ENCODE measurements around the gene ZC3H15.
"Not testable (repeated sequence)": the region's sequence is repeated elsewhere in the genome, so short reads cannot be mapped to it uniquely, and the experiment has no call there.

Gene ZC3H15

DNA sequence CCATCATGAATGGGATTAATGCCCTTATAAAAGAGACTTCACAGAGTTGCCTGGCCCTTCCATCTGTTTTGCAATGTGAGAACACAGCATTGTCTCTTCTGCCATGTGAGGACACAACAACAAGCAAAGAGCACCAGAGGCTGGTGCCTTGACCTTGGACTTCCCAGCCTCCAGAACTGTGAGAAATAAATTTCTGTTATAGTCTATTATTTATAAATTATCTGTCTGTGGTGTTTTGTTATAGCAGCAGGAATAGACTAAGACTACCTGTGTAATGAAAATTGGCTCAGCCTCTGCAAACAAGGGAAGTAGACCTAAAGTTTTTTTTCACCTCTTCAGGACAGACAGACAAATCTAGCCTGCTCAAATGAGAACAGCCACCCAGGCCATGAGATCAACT lies 19.3 kb upstream of the ZC3H15 start:
- no peak overlapping the region for H3K4me3 ChIP-seq (ENCODE audit: low read depth, low read length)
- H3K27me3 ChIP-seq (replicated peaks): no peaks in the 10 kb centered on the region
- in situ Hi-C loops (cut with HindIII; ENCODE audit: low pct_ligation_motif_present, low sequenced_read_pairs): no loop called here
- no peak overlapping the region for H3K27ac ChIP-seq
- H3K36me3 ChIP-seq (replicated peaks): no peaks in the 10 kb centered on the region
- TF ChIP-seq, protein P1, sequence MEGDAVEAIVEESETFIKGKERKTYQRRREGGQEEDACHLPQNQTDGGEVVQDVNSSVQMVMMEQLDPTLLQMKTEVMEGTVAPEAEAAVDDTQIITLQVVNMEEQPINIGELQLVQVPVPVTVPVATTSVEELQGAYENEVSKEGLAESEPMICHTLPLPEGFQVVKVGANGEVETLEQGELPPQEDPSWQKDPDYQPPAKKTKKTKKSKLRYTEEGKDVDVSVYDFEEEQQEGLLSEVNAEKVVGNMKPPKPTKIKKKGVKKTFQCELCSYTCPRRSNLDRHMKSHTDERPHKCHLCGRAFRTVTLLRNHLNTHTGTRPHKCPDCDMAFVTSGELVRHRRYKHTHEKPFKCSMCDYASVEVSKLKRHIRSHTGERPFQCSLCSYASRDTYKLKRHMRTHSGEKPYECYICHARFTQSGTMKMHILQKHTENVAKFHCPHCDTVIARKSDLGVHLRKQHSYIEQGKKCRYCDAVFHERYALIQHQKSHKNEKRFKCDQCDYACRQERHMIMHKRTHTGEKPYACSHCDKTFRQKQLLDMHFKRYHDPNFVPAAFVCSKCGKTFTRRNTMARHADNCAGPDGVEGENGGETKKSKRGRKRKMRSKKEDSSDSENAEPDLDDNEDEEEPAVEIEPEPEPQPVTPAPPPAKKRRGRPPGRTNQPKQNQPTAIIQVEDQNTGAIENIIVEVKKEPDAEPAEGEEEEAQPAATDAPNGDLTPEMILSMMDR (IDR thresholded peaks at IDR 0.05; ENCODE audit: low read depth, low read length, missing control alignments): no peak
- no peak for DNase-seq

DNA sequence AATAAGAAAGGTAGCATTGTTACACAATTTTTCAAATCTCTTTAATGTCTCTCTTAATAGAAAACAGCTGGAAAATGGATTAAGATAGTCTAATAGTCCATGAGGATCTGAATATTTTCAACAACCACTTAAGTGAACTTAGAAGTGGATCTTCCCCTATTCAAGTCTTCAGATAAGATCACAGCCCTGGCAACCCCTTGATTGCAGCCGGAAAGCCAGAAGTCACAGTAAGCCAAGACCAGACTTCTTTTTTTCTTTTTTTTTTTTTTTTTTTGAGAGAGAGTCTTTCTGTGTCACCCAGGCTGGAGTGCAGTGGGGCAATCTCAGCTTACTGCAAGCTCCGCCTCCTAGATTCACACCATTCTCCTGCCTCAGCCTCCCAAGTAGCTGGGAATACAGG lies 18.6 kb upstream of the ZC3H15 start:
- DNase-seq: no peak
- no peak overlapping the region for H3K27ac ChIP-seq
- H3K27me3 ChIP-seq (replicated peaks): no peaks in the 10 kb centered on the region
- no peak overlapping the region for H3K4me3 ChIP-seq (ENCODE audit: low read depth, low read length)
- in situ Hi-C loops (cut with HindIII; ENCODE audit: low pct_ligation_motif_present, low sequenced_read_pairs): no loop called here
- TF ChIP-seq, protein P1 (IDR thresholded peaks at IDR 0.05; ENCODE audit: low read depth, low read length, missing control alignments): no peak
- H3K36me3 ChIP-seq (replicated peaks): no peaks in the 10 kb centered on the region

DNA sequence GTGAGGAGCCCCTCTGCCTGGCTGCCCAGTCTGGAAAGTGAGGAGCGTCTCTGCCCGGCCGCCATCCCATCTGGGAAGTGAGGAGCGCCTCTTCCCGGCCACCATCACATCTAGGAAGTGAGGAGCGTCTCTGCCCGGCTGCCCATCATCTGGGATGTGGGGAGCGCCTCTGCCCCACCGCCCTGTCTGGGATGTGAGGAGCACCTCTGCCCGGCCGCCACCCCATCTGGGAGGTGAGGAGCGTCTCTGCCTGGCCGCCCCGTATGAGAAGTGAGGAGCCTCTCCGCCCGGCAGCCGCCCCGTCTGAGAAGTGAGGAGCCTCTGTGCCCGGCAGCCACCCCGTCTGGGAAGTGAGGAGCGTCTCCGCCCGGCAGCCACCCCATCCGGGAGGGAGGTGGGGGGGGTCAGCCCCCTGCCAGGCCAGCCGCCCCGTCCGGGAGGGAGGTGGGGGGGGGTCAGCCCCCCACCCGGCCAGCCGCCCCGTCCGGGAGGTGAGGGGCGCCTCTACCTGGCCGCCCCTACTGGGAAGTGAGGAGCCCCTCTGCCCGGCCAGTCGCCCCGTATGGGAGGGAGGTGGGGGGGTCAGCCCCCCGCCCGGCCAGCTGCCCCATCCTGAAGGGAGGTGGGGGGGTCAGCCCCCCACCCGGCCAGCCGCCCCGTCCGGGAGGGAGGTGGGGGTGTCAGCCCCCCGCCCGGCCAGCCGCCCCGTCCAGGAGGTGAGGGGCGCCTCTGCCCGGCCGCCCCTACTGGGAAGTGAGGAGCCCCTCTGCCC lies 13.2 kb upstream of the ZC3H15 start:
- in situ Hi-C loops (cut with HindIII; ENCODE audit: low pct_ligation_motif_present, low sequenced_read_pairs); DNase-seq; H3K4me3 ChIP-seq (ENCODE audit: low read depth, low read length); H3K27me3 ChIP-seq (replicated peaks); H3K36me3 ChIP-seq (replicated peaks); H3K27ac ChIP-seq: not testable (repeated sequence)

DNA sequence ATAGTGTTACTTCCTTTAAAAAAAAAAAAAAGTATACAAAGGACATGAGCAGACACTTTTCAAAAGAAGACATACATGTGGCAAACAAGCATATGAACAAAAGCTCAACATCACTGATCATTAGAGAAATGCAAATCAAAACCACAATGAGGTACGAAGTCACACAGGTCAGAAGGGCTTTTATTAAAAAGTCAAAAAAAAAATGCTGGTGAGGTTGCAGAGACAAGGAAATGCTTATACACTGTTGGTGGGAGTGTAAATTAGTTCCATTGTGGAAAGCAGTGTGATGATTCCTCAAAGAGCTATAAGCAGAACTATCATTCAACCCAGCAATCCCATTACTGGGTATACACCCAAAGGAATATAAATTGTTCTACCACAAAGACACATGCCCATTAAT lies 11.8 kb upstream of the ZC3H15 start:
- H3K27me3 ChIP-seq (replicated peaks); DNase-seq; H3K27ac ChIP-seq; H3K36me3 ChIP-seq (replicated peaks); H3K4me3 ChIP-seq (ENCODE audit: low read depth, low read length); in situ Hi-C loops (cut with HindIII; ENCODE audit: low pct_ligation_motif_present, low sequenced_read_pairs): not testable (repeated sequence)

DNA sequence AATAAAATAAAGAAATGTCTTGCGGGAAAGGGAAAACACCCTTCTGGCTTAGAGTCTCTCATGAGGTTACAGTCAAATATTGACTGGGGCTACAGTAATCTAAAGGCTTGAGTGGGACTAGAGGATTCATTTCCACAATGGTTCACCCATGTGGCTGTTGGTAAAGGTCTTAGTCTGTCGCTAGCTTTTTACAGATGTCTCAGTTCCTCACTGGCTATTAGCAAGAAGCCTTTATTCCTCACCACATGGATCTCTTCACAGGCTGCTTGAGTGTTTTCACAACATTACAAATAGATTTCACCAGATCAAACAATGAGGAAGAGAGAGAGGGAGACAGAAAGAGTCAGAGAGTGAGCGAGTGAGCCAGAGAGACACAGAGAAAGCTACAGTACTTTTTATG lies 8.3 kb upstream of the ZC3H15 start:
- in situ Hi-C loops (cut with HindIII; ENCODE audit: low pct_ligation_motif_present, low sequenced_read_pairs): no loop called here
- TF ChIP-seq, protein P1 (IDR thresholded peaks at IDR 0.05; ENCODE audit: low read depth, low read length, missing control alignments): no peak

DNA sequence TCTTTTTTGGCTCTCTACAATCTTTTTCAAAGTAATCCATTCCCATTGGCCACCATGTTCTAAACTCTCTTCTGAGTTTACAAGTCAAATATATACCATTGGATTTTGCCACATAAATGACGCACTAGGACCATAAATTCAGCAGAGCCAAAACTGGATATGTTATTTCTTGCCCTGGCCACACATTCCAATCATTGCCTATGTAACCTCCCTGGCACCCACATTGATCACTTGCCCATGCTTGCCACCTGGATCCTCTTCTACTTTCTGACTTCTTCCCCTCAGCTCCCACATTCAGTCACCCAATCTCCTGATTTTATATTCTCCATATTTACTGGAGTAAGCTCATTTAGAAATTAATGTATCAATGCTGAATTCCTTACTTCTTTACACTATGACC lies 5.1 kb upstream of the ZC3H15 start:
- Histone ChIP-seq H3K4me3 (ENCODE audit: low read depth, low read length) (no peak overlapping the region), H3K27me3 (replicated peaks) (no peaks in the 10 kb centered on the region), H3K36me3 (replicated peaks) (no peaks in the 10 kb centered on the region), H3K27ac (no peak overlapping the region)
- in situ Hi-C loops (cut with HindIII; ENCODE audit: low pct_ligation_motif_present, low sequenced_read_pairs): no loop called here
- TF ChIP-seq, protein P1 (IDR thresholded peaks at IDR 0.05; ENCODE audit: low read depth, low read length, missing control alignments): no peak
- DNase-seq: no peak

More for the DNA sequence above, 8.3 kb upstream of the ZC3H15 start:
- no peaks in the 10 kb centered on the region for H3K36me3 ChIP-seq (replicated peaks)
- no peak overlapping the region for H3K4me3 ChIP-seq (ENCODE audit: low read depth, low read length)
- H3K27ac ChIP-seq: no peak overlapping the region
- DNase-seq: no peak
- no peaks in the 10 kb centered on the region for H3K27me3 ChIP-seq (replicated peaks)

All from brain microvascular endothelial cell (primary cell).